HepG2 (cell line): ENCODE data around the gene INTS1.

ENCODE experiments used
- CTCF ChIP-seq: sonication (generic); formaldehyde crosslinking; IDR thresholded peaks from 2 replicates; pipeline ENCODE4 v1.5.0; 2020; ENCODE audit warnings: mild to moderate bottlenecking, missing genetic modification reagents, moderate library complexity
- POLR2A ChIP-seq, 2 experiments: IDR thresholded peaks; 2 replicates each; pipeline ENCODE4 v1.6.1; 2011; ENCODE audit warnings: low read depth in 2 of 2, low read length in 2 of 2, mild to moderate bottlenecking in 1 of 2, moderate library complexity in 1 of 2; ENCODE audit not compliant: insufficient read depth in 1 of 2
- RCOR2 ChIP-seq: IDR thresholded peaks from 2 replicates; pipeline ENCODE4 v1.6.1; 2016; ENCODE audit warnings: missing biosample characterization, missing genetic modification reagents
- ZNF383 ChIP-seq: sonication (generic); formaldehyde crosslinking; IDR thresholded peaks from 2 replicates; pipeline ENCODE4 v1.4.0; 2020; ENCODE audit warnings: missing genetic modification reagents, mild to moderate bottlenecking, borderline replicate concordance

GRCh38 chr7:1523208-1523607 lies 19.0 kb upstream of the INTS1 start:
- TF ChIP-seq POLR2A (IDR thresholded peaks at IDR 0.05; ENCODE audit: insufficient read depth in 1 of 2, low read depth in 2 of 2, low read length in 2 of 2) (no peak), CTCF (peak; percentile 28; the same call in 1 of the 2 replicates), ZNF383 (CRISPR knock-in tag) (no peak), RCOR2 (CRISPR knock-in tag) (no peak)
